Measurements from ENCODE around the gene SLIT1. TPM values are rescaled to one million over a fixed set of nuclear protein-coding genes. Genes with fewer than 3 reads are reported as not detected.

SLIT1 gene
- total RNA-seq, 1 donor from 2014 or later: 0.23 TPM

- no peak for FAIRE-seq
- no peak overlapping the region for H3K9ac ChIP-seq (ENCODE audit: low read length)
- H2AFZ ChIP-seq (ENCODE audit: low read depth, low read length): no peak overlapping the region
- H4K20me1 ChIP-seq (ENCODE audit: insufficient read depth, low read length): no peaks in the 10 kb centered on the region
- no peak for TF ChIP-seq EZH2 (IDR thresholded peaks at IDR 0.05; ENCODE audit: insufficient read depth, low read length)
- TF ChIP-seq CTCF (IDR thresholded peaks at IDR 0.05; ENCODE audit: insufficient read depth, low read depth, low read length): no peak
- Mint-ChIP-seq H3K9me3 (ENCODE audit: unreplicated experiment) (peaks cover 11% of the 10 kb centered on the region), H3K36me3 (ENCODE audit: low read depth, unreplicated experiment) (no peaks in the 10 kb centered on the region), H3K27me3 (ENCODE audit: low read depth, unreplicated experiment) (peaks cover 17% of the 10 kb centered on the region), H3K4me3 (ENCODE audit: unreplicated experiment) (no peak overlapping the region), H3K27ac (ENCODE audit: unreplicated experiment) (no peak overlapping the region), H3K4me1 (ENCODE audit: low read depth, unreplicated experiment) (no peaks in the 10 kb centered on the region)
- DNase-seq (ENCODE audit: low read depth): no peak
- H3K27me3 ChIP-seq (ENCODE audit: insufficient read depth, low read length): no peaks in the 10 kb centered on the region
- no peak overlapping the region for H3K27ac ChIP-seq (ENCODE audit: low read depth, low read length)
- H3K4me1 ChIP-seq (ENCODE audit: insufficient read depth, low read length): no peaks in the 10 kb centered on the region
- no peak overlapping the region for H3K4me3 ChIP-seq (ENCODE audit: insufficient read depth, low read depth, low read length)
- no peaks in the 10 kb centered on the region for H3K9me3 ChIP-seq (ENCODE audit: insufficient read depth, low read depth, low read length)
- no peak overlapping the region for H3K4me2 ChIP-seq (ENCODE audit: low read length)
- H3K36me3 ChIP-seq (ENCODE audit: insufficient read depth, low read length): no peaks in the 10 kb centered on the region
- no peaks in the 10 kb centered on the region for H3K79me2 ChIP-seq (ENCODE audit: insufficient read depth, low read length)
These were observed 175.0 kb downstream of the SLIT1 start for GRCh38 chr10:97010695-97011206.

- Mint-ChIP-seq H3K27ac (ENCODE audit: unreplicated experiment) (no peak overlapping the region), H3K27me3 (ENCODE audit: low read depth, unreplicated experiment) (peaks cover 20% of the 10 kb centered on the region), H3K9me3 (ENCODE audit: unreplicated experiment) (peaks cover 14% of the 10 kb centered on the region), H3K4me3 (ENCODE audit: unreplicated experiment) (no peak overlapping the region), H3K4me1 (ENCODE audit: low read depth, unreplicated experiment) (no peaks in the 10 kb centered on the region), H3K36me3 (ENCODE audit: low read depth, unreplicated experiment) (no peaks in the 10 kb centered on the region)
- Histone ChIP-seq H3K27ac (ENCODE audit: low read depth, low read length) (no peak overlapping the region), H3K27me3 (ENCODE audit: insufficient read depth, low read length) (peaks cover 3% of the 10 kb centered on the region), H3K79me2 (ENCODE audit: insufficient read depth, low read length) (no peaks in the 10 kb centered on the region), H3K36me3 (ENCODE audit: insufficient read depth, low read length) (no peaks in the 10 kb centered on the region), H3K9me3 (ENCODE audit: insufficient read depth, low read depth, low read length) (no peaks in the 10 kb centered on the region), H3K9ac (ENCODE audit: low read length) (no peak overlapping the region), H4K20me1 (ENCODE audit: insufficient read depth, low read length) (no peaks in the 10 kb centered on the region), H3K4me2 (ENCODE audit: low read length) (no peak overlapping the region), H3K4me1 (ENCODE audit: insufficient read depth, low read length) (no peaks in the 10 kb centered on the region), H2AFZ (ENCODE audit: low read depth, low read length) (no peak overlapping the region), H3K4me3 (ENCODE audit: insufficient read depth, low read depth, low read length) (no peak overlapping the region)
- DNase-seq (ENCODE audit: low read depth) (no peak), FAIRE-seq (no peak)
- no peak for TF ChIP-seq EZH2 (IDR thresholded peaks at IDR 0.05; ENCODE audit: insufficient read depth, low read length)
These were observed 178.3 kb downstream of the SLIT1 start for GRCh38 chr10:97007417-97007816.

GRCh38 chr10:97006364-97006763 is 179.4 kb downstream of the SLIT1 start:
- Mint-ChIP-seq H3K27ac (ENCODE audit: unreplicated experiment) (no peak overlapping the region), H3K4me1 (ENCODE audit: low read depth, unreplicated experiment) (no peaks in the 10 kb centered on the region)
- FAIRE-seq: no peak

More at GRCh38 chr10:97006364-97006763, 179.4 kb downstream of the SLIT1 start:
- no peaks in the 10 kb centered on the region for H3K9me3 ChIP-seq (ENCODE audit: insufficient read depth, low read depth, low read length)
- no peaks in the 10 kb centered on the region for H3K79me2 ChIP-seq (ENCODE audit: insufficient read depth, low read length)
- no peaks in the 10 kb centered on the region for H3K36me3 ChIP-seq (ENCODE audit: insufficient read depth, low read length)
- no peak overlapping the region for H3K4me2 ChIP-seq (ENCODE audit: low read length)
- peaks cover 3% of the 10 kb centered on the region for H3K27me3 ChIP-seq (ENCODE audit: insufficient read depth, low read length)
- H3K27me3 Mint-ChIP-seq (ENCODE audit: low read depth, unreplicated experiment): peaks cover 11% of the 10 kb centered on the region
- no peak for TF ChIP-seq EZH2 (IDR thresholded peaks at IDR 0.05; ENCODE audit: insufficient read depth, low read length)
- no peak for TF ChIP-seq CTCF (IDR thresholded peaks at IDR 0.05; ENCODE audit: insufficient read depth, low read depth, low read length)
- peaks cover 14% of the 10 kb centered on the region for H3K9me3 Mint-ChIP-seq (ENCODE audit: unreplicated experiment)
- H4K20me1 ChIP-seq (ENCODE audit: insufficient read depth, low read length): no peaks in the 10 kb centered on the region
- no peak overlapping the region for H3K4me3 ChIP-seq (ENCODE audit: insufficient read depth, low read depth, low read length)
- DNase-seq (ENCODE audit: low read depth): no peak
- H3K9ac ChIP-seq (ENCODE audit: low read length): no peak overlapping the region
- H3K4me1 ChIP-seq (ENCODE audit: insufficient read depth, low read length): no peaks in the 10 kb centered on the region
- H3K27ac ChIP-seq (ENCODE audit: low read depth, low read length): no peak overlapping the region
- no peak overlapping the region for H3K4me3 Mint-ChIP-seq (ENCODE audit: unreplicated experiment)
- H2AFZ ChIP-seq (ENCODE audit: low read depth, low read length): no peak overlapping the region
- H3K36me3 Mint-ChIP-seq (ENCODE audit: low read depth, unreplicated experiment): no peaks in the 10 kb centered on the region
